ENCODE measurements around the gene CLSTN2. TPM values are rescaled to one million over a fixed set of nuclear protein-coding genes. Genes with fewer than 3 reads are reported as not detected.

CLSTN2 gene
- total RNA-seq, 4 donors from 2014 or later: 3.7 to 9.5 (median 7.4) TPM

- Histone ChIP-seq H3K4me3 (no peak overlapping the region), H3K9me3 (no peaks in the 10 kb centered on the region), H3K36me3 (no peaks in the 10 kb centered on the region), H3K27ac (replicated peaks in 1 of 4) (no peak overlapping the region), H3K4me1 (peaks cover 0 to 14% (median 12%) of the 10 kb centered on the region in 4 donors), H3K27me3 (no peaks in the 10 kb centered on the region)
- intact Hi-C loops (cut with DNase I): no loop called here
- TF ChIP-seq POLR2A (IDR thresholded peaks at IDR 0.05; ENCODE audit: low read depth) (no peak), CTCF (IDR thresholded peaks at IDR 0.05) (no peak), POLR2AphosphoS5 (IDR thresholded peaks at IDR 0.05) (no peak), EP300 (IDR thresholded peaks at IDR 0.05) (no peak)
- 42% methylated on average over 2 of the region's 2 CpGs for WGBS
- DNase-seq (ENCODE audit: extremely low spot score): no peak
Measured at GRCh38 chr3:140463355-140463754, 528.4 kb downstream of the CLSTN2 start.

GRCh38 chr3:140465988-140466387 lies 531.0 kb downstream of the CLSTN2 start:
- H3K9me3 ChIP-seq: no peaks in the 10 kb centered on the region
- DNase-seq (ENCODE audit: extremely low spot score): no peak
- H3K27me3 ChIP-seq: no peaks in the 10 kb centered on the region
- no peaks in the 10 kb centered on the region for H3K36me3 ChIP-seq
- H3K4me1 ChIP-seq: peaks cover 0 to 14% (median 12%) of the 10 kb centered on the region in 4 donors
- intact Hi-C loops (cut with DNase I): no loop called here
- H3K4me3 ChIP-seq: no peak overlapping the region
- TF ChIP-seq CTCF (IDR thresholded peaks at IDR 0.05) (no peak), EP300 (IDR thresholded peaks at IDR 0.05) (no peak), POLR2AphosphoS5 (IDR thresholded peaks at IDR 0.05) (no peak), POLR2A (IDR thresholded peaks at IDR 0.05; ENCODE audit: low read depth) (no peak)
- no peak overlapping the region for H3K27ac ChIP-seq (replicated peaks in 1 of 4)

GRCh38 chr3:140466535-140466934 lies 531.5 kb downstream of the CLSTN2 start:
- DNase-seq (ENCODE audit: extremely low spot score): no peak
- WGBS: 97% methylated on average over 9 of the region's 9 CpGs

GRCh38 chr3:140467104-140467577 lies 532.2 kb downstream of the CLSTN2 start:
- Histone ChIP-seq H3K36me3 (no peaks in the 10 kb centered on the region), H3K27me3 (no peaks in the 10 kb centered on the region), H3K9me3 (no peaks in the 10 kb centered on the region), H3K27ac (replicated peaks in 1 of 4) (no peak overlapping the region), H3K4me3 (no peak overlapping the region), H3K4me1 (peaks cover 0 to 14% (median 12%) of the 10 kb centered on the region in 4 donors)
- DNase-seq (ENCODE audit: extremely low spot score): no peak
- TF ChIP-seq POLR2AphosphoS5 (IDR thresholded peaks at IDR 0.05): no peak
- no peak for TF ChIP-seq EP300 (IDR thresholded peaks at IDR 0.05)
- intact Hi-C loops (cut with DNase I): no loop called here
- 78% methylated on average over 4 of the region's 4 CpGs for WGBS

More at GRCh38 chr3:140466535-140466934, 531.5 kb downstream of the CLSTN2 start:
- no peaks in the 10 kb centered on the region for H3K27me3 ChIP-seq
- TF ChIP-seq CTCF (IDR thresholded peaks at IDR 0.05) (no peak), POLR2AphosphoS5 (IDR thresholded peaks at IDR 0.05) (no peak), POLR2A (IDR thresholded peaks at IDR 0.05; ENCODE audit: low read depth) (no peak), EP300 (IDR thresholded peaks at IDR 0.05) (no peak)
- H3K4me3 ChIP-seq: no peak overlapping the region
- H3K27ac ChIP-seq (replicated peaks in 1 of 4): no peak overlapping the region
- intact Hi-C loops (cut with DNase I): no loop called here
- peaks cover 0 to 14% (median 12%) of the 10 kb centered on the region in 4 donors for H3K4me1 ChIP-seq
- H3K36me3 ChIP-seq: no peaks in the 10 kb centered on the region
- H3K9me3 ChIP-seq: no peaks in the 10 kb centered on the region

GRCh38 chr3:140467796-140468315 lies 532.9 kb downstream of the CLSTN2 start:
- intact Hi-C loops (cut with DNase I): no loop called here
- peaks cover 0 to 14% (median 12%) of the 10 kb centered on the region in 4 donors for H3K4me1 ChIP-seq
- H3K36me3 ChIP-seq: no peaks in the 10 kb centered on the region
- H3K9me3 ChIP-seq: no peaks in the 10 kb centered on the region
- no peak for DNase-seq (ENCODE audit: extremely low spot score)
- no peak overlapping the region for H3K27ac ChIP-seq (replicated peaks in 1 of 4)
- H3K27me3 ChIP-seq: no peaks in the 10 kb centered on the region
- H3K4me3 ChIP-seq: no peak overlapping the region
- no peak for TF ChIP-seq EP300 (IDR thresholded peaks at IDR 0.05)

GRCh38 chr3:140468407-140468806 lies 533.4 kb downstream of the CLSTN2 start:
- no peak overlapping the region for H3K27ac ChIP-seq (replicated peaks in 1 of 4)
- no peak for TF ChIP-seq EP300 (IDR thresholded peaks at IDR 0.05)
- TF ChIP-seq CTCF (IDR thresholded peaks at IDR 0.05): no peak
- no peak for TF ChIP-seq POLR2AphosphoS5 (IDR thresholded peaks at IDR 0.05)
- TF ChIP-seq POLR2A (IDR thresholded peaks at IDR 0.05; ENCODE audit: low read depth): no peak
- 69% methylated on average over 7 of the region's 7 CpGs for WGBS
- no peaks in the 10 kb centered on the region for H3K27me3 ChIP-seq
- no peaks in the 10 kb centered on the region for H3K9me3 ChIP-seq
- no peak for DNase-seq (ENCODE audit: extremely low spot score)
- intact Hi-C loops (cut with DNase I): no loop called here
- H3K4me3 ChIP-seq: no peak overlapping the region
- peaks cover 0 to 14% (median 12%) of the 10 kb centered on the region in 4 donors for H3K4me1 ChIP-seq
- H3K36me3 ChIP-seq: no peaks in the 10 kb centered on the region

All from esophagus muscularis mucosa (tissue), 4 donors.